ENCODE results near the gene GRK5. TPM values are rescaled to one million over a fixed set of nuclear protein-coding genes. Genes with fewer than 3 reads are reported as not detected.

Gene GRK5
- total RNA-seq, 4 donors from 2014 or later = 6.2 to 12.5 (median 9.1) TPM

- ATAC-seq (no peak), DNase-seq (no peak)
- Histone ChIP-seq H3K4me3 (no peak overlapping the region), H3K27ac (peak overlapping the region in 1 of 4 donors; percentile 37), H3K9me3 (no peaks in the 10 kb centered on the region), H3K27me3 (no peaks in the 10 kb centered on the region), H3K4me1 (peaks cover 10 to 14% of the 10 kb centered on the region in 2 donors), H3K36me3 (no peaks in the 10 kb centered on the region)
- TF ChIP-seq CTCF (IDR thresholded peaks at IDR 0.05 in 4 of 5, conservative IDR thresholded peaks at IDR 0.05 in 1 of 5) = no peak
- no peak for TF ChIP-seq POLR2A (IDR thresholded peaks at IDR 0.05)
- intact Hi-C loops (cut with DNase I; ENCODE audit: low total_unique reads) (no loop called here), in situ Hi-C loops (cut with MboI; ENCODE audit: low sequenced_read_pairs in 4 of 4) (no loop called here)
These were observed 129.9 kb downstream of the GRK5 start for GRCh38 chr10:119337223-119337622.

DNA sequence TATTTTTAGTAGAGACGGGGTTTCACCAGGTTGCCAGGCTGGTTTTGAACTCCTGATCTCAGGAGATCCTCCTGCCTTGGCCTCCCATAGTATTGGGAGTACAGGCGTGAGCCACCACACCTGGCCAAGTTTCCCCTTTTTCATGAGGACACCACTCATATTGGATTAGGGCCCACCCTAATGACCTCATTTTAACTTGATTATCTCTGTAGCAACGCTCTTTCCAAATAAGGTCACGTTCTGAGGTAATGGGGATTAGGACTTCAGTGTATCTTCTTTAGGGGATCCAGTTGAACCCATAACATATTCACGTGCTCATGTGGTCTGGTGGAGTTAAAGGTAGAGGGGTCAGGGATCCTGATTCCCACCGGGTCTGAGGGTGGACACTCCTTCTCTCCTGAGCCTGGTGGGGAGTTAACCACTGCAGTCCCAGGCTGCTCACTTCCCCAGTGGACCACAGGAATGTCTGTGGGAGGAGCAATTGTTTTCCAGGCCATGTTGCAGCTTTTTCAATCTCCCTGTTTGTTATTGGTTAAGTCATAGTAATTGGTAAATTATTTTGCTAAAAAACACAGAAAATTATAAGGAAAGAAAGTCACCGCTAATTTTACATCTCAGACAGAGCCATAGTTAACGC is 130.5 kb downstream of the GRK5 start:
- intact Hi-C loops (cut with DNase I; ENCODE audit: low total_unique reads) (no loop called here), in situ Hi-C loops (cut with MboI; ENCODE audit: low sequenced_read_pairs in 4 of 4) (no loop called here)
- H3K36me3 ChIP-seq = no peaks in the 10 kb centered on the region
- no peak overlapping the region for H3K4me3 ChIP-seq
- peaks cover 12 to 18% of the 10 kb centered on the region in 2 donors for H3K4me1 ChIP-seq
- no peak for ATAC-seq
- H3K27me3 ChIP-seq = no peaks in the 10 kb centered on the region
- TF ChIP-seq CTCF (IDR thresholded peaks at IDR 0.05 in 4 of 5, conservative IDR thresholded peaks at IDR 0.05 in 1 of 5) = no peak
- no peak for TF ChIP-seq POLR2A (IDR thresholded peaks at IDR 0.05)
- H3K9me3 ChIP-seq = no peaks in the 10 kb centered on the region
- DNase-seq = no peak
- H3K27ac ChIP-seq = no peak overlapping the region

- peaks cover 13 to 21% of the 10 kb centered on the region in 2 donors for H3K4me1 ChIP-seq
- TF ChIP-seq CTCF (IDR thresholded peaks at IDR 0.05 in 4 of 5, conservative IDR thresholded peaks at IDR 0.05 in 1 of 5) (no peak), POLR2A (IDR thresholded peaks at IDR 0.05) (no peak)
- DNase-seq (no peak), ATAC-seq (no peak)
- in situ Hi-C loops (cut with MboI; ENCODE audit: low sequenced_read_pairs in 4 of 4) (no loop called here), intact Hi-C loops (cut with DNase I; ENCODE audit: low total_unique reads) (no loop called here)
- no peaks in the 10 kb centered on the region for H3K36me3 ChIP-seq
- H3K9me3 ChIP-seq = no peaks in the 10 kb centered on the region
- H3K27ac ChIP-seq = no peak overlapping the region
- no peaks in the 10 kb centered on the region for H3K27me3 ChIP-seq
- no peak overlapping the region for H3K4me3 ChIP-seq
These were observed 131.7 kb downstream of the GRK5 start for GRCh38 chr10:119339109-119339508.

DNA sequence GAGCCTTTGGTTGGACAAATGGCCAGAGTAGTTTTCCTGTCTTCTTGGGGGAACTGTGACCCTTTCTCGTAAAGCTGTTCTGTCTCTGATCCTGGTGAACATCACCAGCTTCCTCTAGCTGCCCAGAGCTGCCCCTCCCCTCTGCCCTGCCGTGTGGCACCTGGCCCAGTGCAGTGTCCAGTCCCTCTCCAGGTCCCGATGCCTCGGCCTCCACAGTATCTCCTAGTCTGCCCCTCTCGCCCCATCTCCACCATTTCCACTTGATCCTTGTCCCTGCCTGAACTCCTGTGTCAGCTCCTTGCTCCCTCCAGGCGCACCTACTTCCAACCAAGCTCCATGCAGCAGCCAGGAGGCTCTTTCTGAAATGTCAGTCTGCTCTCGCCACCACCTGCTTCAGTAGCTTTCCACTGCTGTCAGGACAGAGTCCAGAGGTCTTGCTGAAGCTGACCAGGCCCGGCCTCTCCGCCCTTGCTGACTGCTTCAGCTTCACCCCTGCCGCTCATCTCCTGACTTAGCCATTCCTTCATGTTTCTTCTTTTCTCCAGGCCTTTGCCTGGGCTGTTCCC is 133.6 kb downstream of the GRK5 start:
- ATAC-seq (peak; percentile 18 to 56), DNase-seq (no peak)
- TF ChIP-seq CTCF (IDR thresholded peaks at IDR 0.05 in 4 of 5, conservative IDR thresholded peaks at IDR 0.05 in 1 of 5) (no peak), POLR2A (IDR thresholded peaks at IDR 0.05) (no peak)
- Histone ChIP-seq H3K9me3 (no peaks in the 10 kb centered on the region), H3K27me3 (no peaks in the 10 kb centered on the region), H3K4me3 (no peak overlapping the region), H3K4me1 (peaks cover 15 to 21% of the 10 kb centered on the region in 2 donors), H3K27ac (peak overlapping the region; percentile 11 to 73 (median 34)), H3K36me3 (no peaks in the 10 kb centered on the region)
- intact Hi-C loops (cut with DNase I; ENCODE audit: low total_unique reads) (no loop called here), in situ Hi-C loops (cut with MboI; ENCODE audit: low sequenced_read_pairs in 4 of 4) (no loop called here)
